Upper lobe of right lung (tissue), 1 donor: ENCODE results near the gene EPHA1. TPM values are rescaled to one million over a fixed set of nuclear protein-coding genes. Genes with fewer than 3 reads are reported as not detected.

Experiments used
- ATAC-seq: fragments of 200-7000 bp; cut with Tn5 transposase; one replicate; pipeline ENCODE4 v1.9.1; 2020; ENCODE audit warnings: mild to moderate bottlenecking, moderate library complexity
- DNase-seq: peaks from one replicate; pipeline ENCODE4 v3.0.0-alpha.2; 2020
- H3K27ac ChIP-seq: fragments of 200-600 bp; one replicate; pipeline ENCODE4 v1.8.0; 2022
- H3K27me3 ChIP-seq: fragments of 200-600 bp; one replicate; pipeline ENCODE4 v1.8.0; 2022; ENCODE audit warnings: mild to moderate bottlenecking
- H3K36me3 ChIP-seq: fragments of 200-600 bp; one replicate; pipeline ENCODE4 v1.8.0; 2022
- H3K4me1 ChIP-seq: fragments of 200-600 bp; one replicate; pipeline ENCODE4 v1.8.0; 2022
- H3K4me3 ChIP-seq: fragments of 200-600 bp; one replicate; pipeline ENCODE4 v1.8.0; 2022; ENCODE audit warnings: mild to moderate bottlenecking
- H3K9me3 ChIP-seq: fragments of 200-600 bp; one replicate; pipeline ENCODE4 v1.8.0; 2022
- CTCF ChIP-seq: fragments of 200-600 bp; IDR thresholded peaks from one replicate; pipeline ENCODE4 v1.8.0; 2022; ENCODE audit warnings: antibody characterized with exemption
- intact Hi-C: fragments of 100-400 bp; cut with DNase I; formaldehyde crosslinking; loops from one replicate; pipeline ENCODE4 v1.11.0; 2022
- total RNA-seq: library from RNA; stranded (reverse); fragmentation: NEBNext Ultra II Directional; extraction: Animal tissue kit (Norgen Biotek cat#: 25700); gene quantifications from one replicate; pipeline ENCODE4 v1.2.1, GENCODE V29; 2021
- donor health status: DM: no; HTN: yes; CAD: no; lungs with severe emphysema.

The EPHA1 gene
- total RNA-seq, 1 donor from 2014 or later: 13.9 TPM

GRCh38 chr7:143454091-143454680, 45.5 kb upstream of the EPHA1 start:
- intact Hi-C loops: no loop called here
- DNase-seq: no peak
- no peaks in the 10 kb centered on the region for H3K27me3 ChIP-seq
- H3K27ac ChIP-seq: no peak overlapping the region
- ATAC-seq: no peak
- no peak overlapping the region for H3K4me3 ChIP-seq
- no peak for TF ChIP-seq CTCF
- H3K4me1 ChIP-seq: no peaks in the 10 kb centered on the region
- no peaks in the 10 kb centered on the region for H3K9me3 ChIP-seq
- no peaks in the 10 kb centered on the region for H3K36me3 ChIP-seq

GRCh38 chr7:143452495-143452894, 43.8 kb upstream of the EPHA1 start:
- Histone ChIP-seq H3K27me3 (no peaks in the 10 kb centered on the region), H3K4me3 (no peak overlapping the region), H3K36me3 (no peaks in the 10 kb centered on the region), H3K27ac (no peak overlapping the region), H3K9me3 (no peaks in the 10 kb centered on the region), H3K4me1 (no peaks in the 10 kb centered on the region)
- TF ChIP-seq CTCF: no peak
- ATAC-seq (peak; percentile 36), DNase-seq (no peak)
- intact Hi-C loops: no loop called here

- Histone ChIP-seq H3K27ac (no peak overlapping the region), H3K27me3 (no peaks in the 10 kb centered on the region), H3K4me3 (no peak overlapping the region), H3K9me3 (no peaks in the 10 kb centered on the region), H3K36me3 (no peaks in the 10 kb centered on the region), H3K4me1 (no peaks in the 10 kb centered on the region)
- no peak for ATAC-seq
- TF ChIP-seq CTCF: no peak
- intact Hi-C loops: no loop called here
- DNase-seq: no peak
Observed at GRCh38 chr7:143451746-143452145, 43.1 kb upstream of the EPHA1 start.

GRCh38 chr7:143451122-143451521, 42.5 kb upstream of the EPHA1 start:
- H3K36me3 ChIP-seq: no peaks in the 10 kb centered on the region
- ATAC-seq (no peak), DNase-seq (no peak)
- intact Hi-C loops: no loop called here
- no peaks in the 10 kb centered on the region for H3K9me3 ChIP-seq
- no peak for TF ChIP-seq CTCF
- H3K4me3 ChIP-seq: no peak overlapping the region
- H3K27ac ChIP-seq: no peak overlapping the region
- H3K27me3 ChIP-seq: no peaks in the 10 kb centered on the region
- no peaks in the 10 kb centered on the region for H3K4me1 ChIP-seq

- H3K36me3 ChIP-seq: no peaks in the 10 kb centered on the region
- intact Hi-C loops: no loop called here
- no peak for ATAC-seq
- H3K27ac ChIP-seq: no peak overlapping the region
- H3K4me3 ChIP-seq: no peak overlapping the region
- no peaks in the 10 kb centered on the region for H3K4me1 ChIP-seq
- DNase-seq: no peak
- no peaks in the 10 kb centered on the region for H3K27me3 ChIP-seq
- no peaks in the 10 kb centered on the region for H3K9me3 ChIP-seq
- no peak for TF ChIP-seq CTCF
Observed at GRCh38 chr7:143449793-143450192, 41.1 kb upstream of the EPHA1 start.

GRCh38 chr7:143448429-143448828, 39.8 kb upstream of the EPHA1 start:
- H3K9me3 ChIP-seq: no peaks in the 10 kb centered on the region

More at GRCh38 chr7:143448429-143448828, 39.8 kb upstream of the EPHA1 start:
- H3K27me3 ChIP-seq: no peaks in the 10 kb centered on the region
- no peak for ATAC-seq
- intact Hi-C loops: no loop called here
- TF ChIP-seq CTCF: no peak
- no peak overlapping the region for H3K4me3 ChIP-seq
- no peaks in the 10 kb centered on the region for H3K36me3 ChIP-seq
- DNase-seq: no peak
- H3K27ac ChIP-seq: no peak overlapping the region
- H3K4me1 ChIP-seq: no peaks in the 10 kb centered on the region
